K562 (cell line): Measurements from ENCODE around the gene DNMT1. TPM values are rescaled to one million over a fixed set of nuclear protein-coding genes. Genes with fewer than 3 reads are reported as not detected.

ENCODE experiments used
- ATAC-seq: fragments of 200-7000 bp; cut with Tn5 transposase; 3 replicates; pipeline ENCODE4 v1.9.1; 2020; ENCODE audit warnings: moderate library complexity
- BruUV-seq: library from RNA; stranded (reverse); fragments of 400-500 nt; replicated peaks from 2 replicates; lab custom pipeline; 2021; lab: Mats Ljungman, UMichigan
- CTCF ChIA-PET: fragments of 300-600 bp; formaldehyde crosslinking; extraction: SDS; loops from one replicate; lab custom pipeline; 2021; ENCODE audit warnings: low intra/inter-chr PET ratio; lab: Yijun Ruan, JAX
- POLR2A ChIA-PET: fragments of 300-600, 350-650 bp; sonication (Branson Sonifier 250); formaldehyde crosslinking; extraction: SDS; loops from one replicate; lab custom pipeline; 2021; ENCODE audit warnings: antibody characterized with exemption, inconsistent platforms; lab: Yijun Ruan, JAX
- DNase-seq, 4 experiments: peaks; one replicate each; pipeline versions ENCODE4 v3.0.0 to v3.0.0-alpha.2; 2011 to 2018; ENCODE audit warnings: low spot score in 3 of 4, mixed read lengths in 3 of 4; ENCODE audit errors: extremely low read depth in 1 of 4
- FAIRE-seq: peaks from 2 replicates; lab custom pipeline; 2011; peaks lifted over from hg19 to GRCh38; lab: Jason Lieb, UNC
- H2AFZ ChIP-seq: 2 replicates; pipeline ENCODE4 v1.6.0; 2011; ENCODE audit warnings: low read depth, low read length, control low read depth, inconsistent platforms
- H3K27ac ChIP-seq: fragments of 200-600 bp; 3 replicates; pipeline ENCODE4 v1.8.0; 2011; ENCODE audit warnings: low read depth, mild to moderate bottlenecking, control low read depth, inconsistent platforms, low read length, moderate library complexity, mixed read lengths; ENCODE audit errors: extremely low read depth
- H3K27me3 ChIP-seq, 2 experiments: fragments of 300-600 bp in 1 of 2; 2 replicates in 1 of 2; 3 replicates in 1 of 2; pipeline versions ENCODE4 v1.6.0 to v1.8.0; 2011; ENCODE audit warnings: inconsistent platforms in 2 of 2, low read length in 2 of 2, mild to moderate bottlenecking in 1 of 2, mixed read lengths in 1 of 2, moderate library complexity in 1 of 2; ENCODE audit not compliant: control insufficient read depth in 2 of 2, insufficient read depth in 2 of 2
- H3K36me3 ChIP-seq: fragments of 300-600 bp; 3 replicates; pipeline ENCODE4 v1.8.0; 2011; ENCODE audit warnings: mild to moderate bottlenecking, low read length, inconsistent platforms; ENCODE audit not compliant: control insufficient read depth, insufficient read depth
- H3K4me1 ChIP-seq, 2 experiments: fragments of 200-600 bp in 1 of 2; replicated peaks in 1 of 2; 2 replicates in 1 of 2; 3 replicates in 1 of 2; pipeline versions ENCODE4 v1.5.1 to v1.8.0; 2011; ENCODE audit warnings: inconsistent platforms in 2 of 2, low read length in 2 of 2, mild to moderate bottlenecking in 1 of 2, mixed read lengths in 1 of 2, moderate library complexity in 1 of 2; ENCODE audit not compliant: control insufficient read depth in 2 of 2, insufficient read depth in 2 of 2
- H3K4me2 ChIP-seq: 2 replicates; pipeline ENCODE4 v1.6.1; 2011; ENCODE audit warnings: low read length, control low read depth, inconsistent platforms, mixed read lengths; ENCODE audit not compliant: insufficient read depth
- H3K4me3 ChIP-seq: fragments of 200-600 bp; sonication (generic), shearing (Covaris generic); 2 replicates; pipeline ENCODE4 v1.5.1; 2016; ENCODE audit warnings: control low read depth, inconsistent platforms
- H3K79me2 ChIP-seq: fragments of 200-600 bp; 3 replicates; pipeline ENCODE4 v1.8.0; 2011; ENCODE audit warnings: low read length, inconsistent platforms; ENCODE audit not compliant: control insufficient read depth, insufficient read depth
- H3K9ac ChIP-seq, 2 experiments: 2 replicates each; pipeline versions ENCODE4 v1.6.0 to v1.6.1; 2011; ENCODE audit warnings: low read depth in 2 of 2, low read length in 2 of 2, control low read depth in 1 of 2, inconsistent platforms in 1 of 2, mild to moderate bottlenecking in 1 of 2, mixed read lengths in 1 of 2; ENCODE audit not compliant: insufficient read depth in 1 of 2
- H3K9me1 ChIP-seq: one replicate; pipeline ENCODE4 v1.6.0; 2011; ENCODE audit warnings: inconsistent platforms, mild to moderate bottlenecking, low read length, moderate library complexity; ENCODE audit not compliant: control insufficient read depth, insufficient read depth
- H3K9me3 ChIP-seq: replicated peaks from 2 replicates; pipeline ENCODE4 v1.5.1; 2011; ENCODE audit warnings: low read depth, low read length, inconsistent platforms; ENCODE audit not compliant: control insufficient read depth, insufficient read depth
- H4K20me1 ChIP-seq: replicated peaks from 2 replicates; pipeline ENCODE4 v1.6.1; 2011; ENCODE audit warnings: low read length, inconsistent platforms, mixed read lengths; ENCODE audit not compliant: control insufficient read depth, insufficient read depth
- ARID1B ChIP-seq: fragments of 450-650 bp; IDR thresholded peaks from 2 replicates; pipeline ENCODE4 v1.6.1; 2016; ENCODE audit warnings: antibody characterized with exemption, mild to moderate bottlenecking, inconsistent platforms
- BRD4 ChIP-seq: fragments of 200-600 bp; sonication (generic); IDR thresholded peaks from 2 replicates; pipeline ENCODE4 v1.6.1; 2017; ENCODE audit warnings: inconsistent platforms
- CBX1 ChIP-seq: sonication (generic); IDR thresholded peaks from 2 replicates; pipeline ENCODE4 v1.6.1; 2016; ENCODE audit warnings: antibody characterized with exemption, low read depth, mild to moderate bottlenecking
- E4F1 ChIP-seq: fragments of 250-450 bp; sonication (Bioruptor Pico); IDR thresholded peaks from 2 replicates; pipeline ENCODE4 v1.5.0; 2021; ENCODE audit warnings: mild to moderate bottlenecking, borderline replicate concordance
- KDM1A ChIP-seq, 2 experiments: fragments of 450-650 bp; IDR thresholded peaks; 2 replicates each; pipeline ENCODE4 v1.6.1; 2016; ENCODE audit warnings: mild to moderate bottlenecking in 2 of 2
- MBD2 ChIP-seq: sonication (generic); IDR thresholded peaks from 2 replicates; pipeline ENCODE4 v1.6.1; 2016; ENCODE audit warnings: low read depth, borderline replicate concordance
- NR2C1 ChIP-seq, 2 experiments: fragments of 450-650 bp; IDR thresholded peaks; 2 replicates each; pipeline ENCODE4 v1.6.1; 2017; ENCODE audit warnings: mild to moderate bottlenecking in 2 of 2, antibody characterized with exemption in 1 of 2, inconsistent platforms in 1 of 2, missing compliant biosample characterization in 1 of 2, missing genetic modification characterization in 1 of 2
- NR2C2 ChIP-seq, 2 experiments: fragments of 200-800 bp in 1 of 2; sonication (Bioruptor generic) in 1 of 2; sonication (generic) in 1 of 2; formaldehyde crosslinking in 1 of 2; IDR thresholded peaks; 2 replicates each; pipeline versions ENCODE4 v1.6.1 to v1.8.0; 2016 to 2022; ENCODE audit warnings: mild to moderate bottlenecking in 1 of 2, missing compliant biosample characterization in 1 of 2, missing genetic modification characterization in 1 of 2, missing genetic modification reagents in 1 of 2
- NR2F6 ChIP-seq: fragments of 450-650 bp; formaldehyde crosslinking; IDR thresholded peaks from 2 replicates; pipeline ENCODE4 v1.4.0; 2020; ENCODE audit warnings: mild to moderate bottlenecking
- SNRNP70 ChIP-seq: fragments of 200-400 bp; formaldehyde crosslinking; optimal IDR thresholded peaks from 2 replicates; pipeline ENCODE3; 2017; ENCODE audit warnings: low read depth, low read length
- TAF1 ChIP-seq: IDR thresholded peaks from 2 replicates; pipeline ENCODE4 v1.6.1; 2011; ENCODE audit warnings: mild to moderate bottlenecking, low read length, moderate library complexity; ENCODE audit not compliant: insufficient read depth, control insufficient read depth, severe bottlenecking; ENCODE audit errors: extremely low read depth
- ZBTB2 ChIP-seq: fragments of 450-650 bp; IDR thresholded peaks from 2 replicates; pipeline ENCODE4 v1.6.1; 2016; ENCODE audit warnings: antibody characterized with exemption
- ZBTB7A ChIP-seq: IDR thresholded peaks from 2 replicates; pipeline ENCODE4 v1.6.1; 2011; ENCODE audit warnings: low read depth, mild to moderate bottlenecking, low read length, moderate library complexity, borderline replicate concordance; ENCODE audit not compliant: control insufficient read depth
- ZEB2 ChIP-seq: fragments of 450-650 bp; IDR thresholded peaks from 2 replicates; pipeline ENCODE4 v1.6.1; 2016
- ZNF589 ChIP-seq: fragments of 200-800 bp; sonication (Bioruptor generic); IDR thresholded peaks from 2 replicates; pipeline ENCODE4 v1.6.1; 2016; ENCODE audit warnings: low read depth, missing genetic modification characterization, missing compliant biosample characterization
- WGBS: fragments of 100-300 bp; shearing (Covaris generic); methylation state at CpG from one replicate; pipeline ENCODE4 v1.1.6; 2016; ENCODE audit warnings: low coverage, mixed read lengths; ENCODE audit not compliant: insufficient coverage; ENCODE audit errors: missing lambda C conversion rate; 5-methylcytosine and 5-hydroxymethylcytosine counted together
- in situ Hi-C: fragments of 300-500 bp; cut with MboI; formaldehyde crosslinking; loops from 4 replicates; pipeline ENCODE4 v1.15.0; 2018; ENCODE audit warnings: inconsistent platforms, mixed read lengths
- intact Hi-C: fragments of 100-400 bp; cut with micrococcal nuclease; formaldehyde crosslinking; loops from 2 replicates; pipeline ENCODE4 v1.14.2; 2022
- polyA plus RNA-seq, 8 experiments: library from polyadenylated mRNA; depleted of rRNA in 4 of 8; stranded (reverse) in 5 of 8; unstranded in 3 of 8; fragments of >200 nt; fragmentation: Nextera tagmentation in 2 of 8; fragmentation: Illumina TruSeq in 1 of 8; extraction: Ambion mirVana in 2 of 8; extraction: Trizol in 1 of 8; gene quantifications; 2 replicates each; pipeline versions ENCODE4 v1.2.1 to v1.2.3, GENCODE V29; 2011 to 2014; ENCODE audit warnings: inconsistent platforms in 1 of 8, missing spikeins in 1 of 8
- total RNA-seq, 7 experiments: library from RNA; depleted of rRNA in 6 of 7; stranded (reverse); fragments of >200 nt in 6 of 7; fragmentation: Illumina TruSeq in 2 of 7; extraction: Trizol in 2 of 7; gene quantifications; 2 replicates each; pipeline versions ENCODE4 v1.2.1 to v1.2.3, GENCODE V29; 2011 to 2021; ENCODE audit warnings: low replicate concordance in 1 of 7

Gene DNMT1
- total and polyA plus RNA-seq, 9 of the 15 experiments (the other 6 are each of a cell fraction or from before 2014, with no cell fraction given): 80.1 to 271 (median 121) TPM

GRCh38 chr19:10086591-10087192, 108.1 kb downstream of the DNMT1 start:
- ChIA-PET CTCF (no interaction called here), POLR2A (no interaction called here)
- DNase-seq (peak; percentile 43 to 73 (median 66)), ATAC-seq (peak; percentile 54), FAIRE-seq (no peak)
- H4K20me1 ChIP-seq: peaks cover 3% of the 10 kb centered on the region; the same call in 1 of the 2 replicates
- WGBS: 7% methylated on average over 36 of the region's 43 CpGs
- intact Hi-C loops: loop anchor here (2.0 kb wide), 1 partner anchor 246 kb away; the partner anchor contains the start of gene RAVER1
- no peaks in the 10 kb centered on the region; a peak in 2 of 5 replicates for H3K27me3 ChIP-seq
- H3K9ac ChIP-seq: peak overlapping the region; percentile 67 to 92
- H3K4me2 ChIP-seq: peak overlapping the region; percentile 63
- H3K79me2 ChIP-seq: peaks cover 3% of the 10 kb centered on the region; the same call in 1 of the 3 replicates
- in situ Hi-C loops: no loop called here
- H3K27ac ChIP-seq: peak overlapping the region; percentile 69; the same call in 2 of the 3 replicates
- H3K9me3 ChIP-seq: no peaks in the 10 kb centered on the region
- no TSS peak for BruUV-seq
- peak overlapping the region; percentile 90 for H2AFZ ChIP-seq
- H3K36me3 ChIP-seq: no peaks in the 10 kb centered on the region; the same call in 2 of the 3 replicates
- H3K9me1 ChIP-seq: no peaks in the 10 kb centered on the region
- H3K4me3 ChIP-seq: peak overlapping the region; percentile 79
- peaks cover 1 to 28% of the 10 kb centered on the region in 2 experiments; a peak in 4 of 5 replicates for H3K4me1 ChIP-seq
- peak; percentile 39; the same call in 1 of the 2 replicates for TF ChIP-seq ZNF589 (CRISPR knock-in tag)
- peak; percentile 97 for TF ChIP-seq NR2C1 (IDR thresholded peaks at IDR 0.05)
- peak; percentile 99 for TF ChIP-seq NR2C1 (tag; IDR thresholded peaks at IDR 0.05)
- TF ChIP-seq E4F1 (CRISPR knock-in tag): peak; percentile 68; the same call in 1 of the 2 replicates
- peak; percentile 37; the same call in 1 of the 2 replicates for TF ChIP-seq ARID1B
- peak; percentile 74 for TF ChIP-seq ZBTB7A
- TF ChIP-seq NR2F6: peak; percentile 95; the same call in 1 of the 2 replicates
- TF ChIP-seq BRD4: 0 out of 2 replicates have a peak, but pooled peaks have one; percentile 31
- peak; percentile 96 for TF ChIP-seq NR2C2 (CRISPR knock-in tag; IDR thresholded peaks at IDR 0.05)
- peak; percentile 99 for TF ChIP-seq NR2C2 (tag; IDR thresholded peaks at IDR 0.05)
- TF ChIP-seq ZBTB2: peak; percentile 32; the same call in 1 of the 2 replicates
- TF ChIP-seq CBX1: 0 out of 2 replicates have a peak, but pooled peaks have one; percentile 22
- TF ChIP-seq MBD2: no peak
- TF ChIP-seq SNRNP70: no peak
- TF ChIP-seq ZEB2: 0 out of 2 replicates have a peak, but pooled peaks have one; percentile 62
- peak; percentile 23 for TF ChIP-seq TAF1
- TF ChIP-seq KDM1A (IDR thresholded peaks at IDR 0.05): peak in 1 of 2 experiments; percentile 45; a peak in 1 of 4 replicates
